ENCODE measurements around the gene ANXA2.

Gene ANXA2

GRCh38 chr15:60384526-60385126 lies 13.2 kb downstream of the ANXA2 start:
- no peak for TF ChIP-seq CTCF (IDR thresholded peaks at IDR 0.05; ENCODE audit: borderline replicate concordance, control extremely low read depth, extremely low read depth, insufficient read depth, missing control alignments)
- in situ Hi-C loops (cut with MboI; ENCODE audit: low sequenced_read_pairs, unreplicated experiment) = no loop called here
- no peak for DNase-seq (ENCODE audit: low spot score)

- no peak for DNase-seq (ENCODE audit: low spot score)
- in situ Hi-C loops (cut with MboI; ENCODE audit: low sequenced_read_pairs, unreplicated experiment) = no loop called here
- no peak for TF ChIP-seq CTCF (IDR thresholded peaks at IDR 0.05; ENCODE audit: borderline replicate concordance, control extremely low read depth, extremely low read depth, insufficient read depth, missing control alignments)
Measured at GRCh38 chr15:60384053-60384452, 13.7 kb downstream of the ANXA2 start.

- no peak for TF ChIP-seq CTCF (IDR thresholded peaks at IDR 0.05; ENCODE audit: borderline replicate concordance, control extremely low read depth, extremely low read depth, insufficient read depth, missing control alignments)
- in situ Hi-C loops (cut with MboI; ENCODE audit: low sequenced_read_pairs, unreplicated experiment) = no loop called here
- DNase-seq (ENCODE audit: low spot score) = no peak
Measured at GRCh38 chr15:60382773-60383674, 14.8 kb downstream of the ANXA2 start.

- no peak for TF ChIP-seq CTCF (IDR thresholded peaks at IDR 0.05; ENCODE audit: borderline replicate concordance, control extremely low read depth, extremely low read depth, insufficient read depth, missing control alignments)
- in situ Hi-C loops (cut with MboI; ENCODE audit: low sequenced_read_pairs, unreplicated experiment) = no loop called here
- DNase-seq (ENCODE audit: low spot score) = no peak
Measured at GRCh38 chr15:60381148-60381788, 16.5 kb downstream of the ANXA2 start.

- in situ Hi-C loops (cut with MboI; ENCODE audit: low sequenced_read_pairs, unreplicated experiment) = no loop called here
- TF ChIP-seq CTCF (IDR thresholded peaks at IDR 0.05; ENCODE audit: borderline replicate concordance, control extremely low read depth, extremely low read depth, insufficient read depth, missing control alignments) = no peak
- no peak for DNase-seq (ENCODE audit: low spot score)
Measured at GRCh38 chr15:60379525-60380274, 18.1 kb downstream of the ANXA2 start.

- no peak for TF ChIP-seq CTCF (IDR thresholded peaks at IDR 0.05; ENCODE audit: borderline replicate concordance, control extremely low read depth, extremely low read depth, insufficient read depth, missing control alignments)
- in situ Hi-C loops (cut with MboI; ENCODE audit: low sequenced_read_pairs, unreplicated experiment) = no loop called here
- no peak for DNase-seq (ENCODE audit: low spot score)
Measured at GRCh38 chr15:60379185-60379524, 18.6 kb downstream of the ANXA2 start.

Measured in GM13976 (cell line).